HEK293 (cell line): ENCODE data around the gene SYNE2.
A peak's percentile ranks its signal among the peaks of the same experiment; 100 is the strongest.

Source experiments
- CTCF ChIA-PET: fragments of 350-600 bp; formaldehyde crosslinking; extraction: SDS; loops from one replicate; lab custom pipeline; 2021; ENCODE audit warnings: antibody characterized with exemption; lab: Yijun Ruan, JAX
- POLR2A ChIA-PET: fragments of 300-600 bp; formaldehyde crosslinking; extraction: SDS; loops from one replicate; lab custom pipeline; 2020; ENCODE audit warnings: antibody characterized with exemption, inconsistent platforms; lab: Yijun Ruan, JAX
- H3K27ac ChIP-seq: fragments of 200-500 bp; sonication (Bioruptor generic); 2 replicates; pipeline ENCODE4 v1.5.1; 2014; ENCODE audit warnings: low read depth, low read length, control low read depth, inconsistent platforms; ENCODE audit errors: extremely low read depth
- H3K36me3 ChIP-seq, 2 experiments: fragments of 200-500 bp in 1 of 2; sonication (Bioruptor generic) in 1 of 2; 1 replicate in 1 of 2; 2 replicates in 1 of 2; pipeline ENCODE4 v1.5.1; 2014 to 2017; ENCODE audit warnings: inconsistent platforms in 2 of 2, low read length in 2 of 2; ENCODE audit not compliant: control insufficient read depth in 2 of 2, insufficient read depth in 1 of 2
- H3K4me1 ChIP-seq: fragments of 200-500 bp; sonication (Bioruptor generic); 2 replicates; pipeline ENCODE4 v1.5.1; 2014; ENCODE audit warnings: mild to moderate bottlenecking, low read length, inconsistent platforms; ENCODE audit not compliant: control insufficient read depth, insufficient read depth
- H3K4me3 ChIP-seq: 2 replicates; pipeline ENCODE4 v1.5.1; 2011; ENCODE audit warnings: low read depth, mild to moderate bottlenecking, control low read depth, low read length, moderate library complexity
- H3K9me3 ChIP-seq: fragments of 200-500 bp; sonication (Bioruptor generic); 2 replicates; pipeline ENCODE4 v1.5.1; 2014; ENCODE audit warnings: low read depth, low read length, inconsistent platforms; ENCODE audit not compliant: control insufficient read depth, insufficient read depth
- MYNN ChIP-seq: fragments of 450-650 bp; formaldehyde crosslinking; IDR thresholded peaks from 2 replicates; pipeline ENCODE4 v1.5.1; 2016; ENCODE audit warnings: missing biosample characterization, missing genetic modification characterization, borderline replicate concordance
- MZF1 ChIP-seq: fragments of 450-650 bp; formaldehyde crosslinking; IDR thresholded peaks from 2 replicates; pipeline ENCODE4 v1.5.1; 2017; ENCODE audit warnings: missing biosample characterization, missing genetic modification characterization, borderline replicate concordance
- OSR2 ChIP-seq: fragments of 450-650 bp; formaldehyde crosslinking; IDR thresholded peaks from 2 replicates; pipeline ENCODE4 v1.5.1; 2016; ENCODE audit warnings: missing biosample characterization, missing genetic modification characterization
- REPIN1 ChIP-seq: fragments of 450-650 bp; formaldehyde crosslinking; IDR thresholded peaks from 2 replicates; pipeline ENCODE4 v1.5.1; 2017; ENCODE audit warnings: missing biosample characterization, missing genetic modification characterization, low read depth
- SP2 ChIP-seq: fragments of 450-650 bp; formaldehyde crosslinking; IDR thresholded peaks from 2 replicates; pipeline ENCODE4 v1.5.1; 2016; ENCODE audit warnings: missing biosample characterization, missing genetic modification characterization
- ZIC2 ChIP-seq: fragments of 450-650 bp; formaldehyde crosslinking; IDR thresholded peaks from 2 replicates; pipeline ENCODE4 v1.5.1; 2016; ENCODE audit warnings: missing biosample characterization, missing genetic modification characterization
- ZNF112 ChIP-seq: fragments of 450-650 bp; formaldehyde crosslinking; IDR thresholded peaks from 2 replicates; pipeline ENCODE4 v1.5.0; 2017; ENCODE audit warnings: missing biosample characterization, missing genetic modification characterization
- ZNF138 ChIP-seq: fragments of 450-650 bp; formaldehyde crosslinking; IDR thresholded peaks from 2 replicates; pipeline ENCODE4 v1.5.1; 2016; ENCODE audit warnings: missing biosample characterization, missing genetic modification characterization, borderline replicate concordance
- ZNF214 ChIP-seq: fragments of 450-650 bp; formaldehyde crosslinking; IDR thresholded peaks from 2 replicates; pipeline ENCODE4 v1.5.1; 2017; ENCODE audit warnings: missing biosample characterization, mild to moderate bottlenecking, missing genetic modification characterization, borderline replicate concordance
- ZNF223 ChIP-seq: fragments of 450-650 bp; formaldehyde crosslinking; IDR thresholded peaks from 2 replicates; pipeline ENCODE4 v1.5.1; 2016; ENCODE audit warnings: missing biosample characterization, missing genetic modification characterization
- ZNF239 ChIP-seq: fragments of 450-650 bp; formaldehyde crosslinking; IDR thresholded peaks from 2 replicates; pipeline ENCODE4 v1.5.1; 2016; ENCODE audit warnings: missing biosample characterization, missing genetic modification characterization
- ZNF274 ChIP-seq, 2 experiments: fragments of 200-500 bp in 1 of 2; fragments of 450-650 bp in 1 of 2; sonication (Bioruptor generic) in 1 of 2; formaldehyde crosslinking in 1 of 2; IDR thresholded peaks; 2 replicates each; pipeline versions ENCODE4 v1.5.1 to v1.6.1; 2014 to 2016; ENCODE audit warnings: borderline replicate concordance in 1 of 2, inconsistent platforms in 1 of 2, low read length in 1 of 2, missing biosample characterization in 1 of 2, missing genetic modification characterization in 1 of 2
- ZNF433 ChIP-seq: fragments of 450-650 bp; formaldehyde crosslinking; IDR thresholded peaks from 2 replicates; pipeline ENCODE4 v1.5.1; 2016; ENCODE audit warnings: missing biosample characterization, missing genetic modification characterization, low read depth
- ZNF624 ChIP-seq: fragments of 450-650 bp; formaldehyde crosslinking; IDR thresholded peaks from 2 replicates; pipeline ENCODE4 v1.5.1; 2017; ENCODE audit warnings: missing biosample characterization, missing genetic modification characterization
- ZNF629 ChIP-seq: fragments of 450-650 bp; formaldehyde crosslinking; IDR thresholded peaks from 2 replicates; pipeline ENCODE4 v1.5.1; 2017; ENCODE audit warnings: missing biosample characterization, missing genetic modification characterization
- ZXDB ChIP-seq: fragments of 450-650 bp; formaldehyde crosslinking; IDR thresholded peaks from 2 replicates; pipeline ENCODE4 v1.5.1; 2016; ENCODE audit warnings: missing biosample characterization, missing genetic modification characterization
- TF ChIP-seq, protein P1 (sequence below): fragments of 450-650 bp; formaldehyde crosslinking; IDR thresholded peaks from 2 replicates; pipeline ENCODE4 v1.5.1; 2016; ENCODE audit warnings: missing biosample characterization, missing genetic modification characterization
- TF ChIP-seq, protein P2 (sequence below): IDR thresholded peaks from 2 replicates; pipeline ENCODE4 v1.6.1; 2011; ENCODE audit warnings: mild to moderate bottlenecking, low read depth, low read length, borderline replicate concordance
- TF ChIP-seq, protein P3 (sequence below): fragments of 450-650 bp; formaldehyde crosslinking; IDR thresholded peaks from 2 replicates; pipeline ENCODE4 v1.5.1; 2016; ENCODE audit warnings: missing biosample characterization, missing genetic modification characterization
- TF ChIP-seq, protein P4 (sequence below): fragments of 450-650 bp; formaldehyde crosslinking; IDR thresholded peaks from 2 replicates; pipeline ENCODE4 v1.5.1; 2016; ENCODE audit warnings: missing biosample characterization, missing genetic modification characterization, borderline replicate concordance
- TF ChIP-seq, protein P5 (sequence below): fragments of 450-650 bp; formaldehyde crosslinking; IDR thresholded peaks from 2 replicates; pipeline ENCODE4 v1.5.1; 2016; ENCODE audit warnings: missing biosample characterization, missing genetic modification characterization, borderline replicate concordance

SYNE2 gene

DNA sequence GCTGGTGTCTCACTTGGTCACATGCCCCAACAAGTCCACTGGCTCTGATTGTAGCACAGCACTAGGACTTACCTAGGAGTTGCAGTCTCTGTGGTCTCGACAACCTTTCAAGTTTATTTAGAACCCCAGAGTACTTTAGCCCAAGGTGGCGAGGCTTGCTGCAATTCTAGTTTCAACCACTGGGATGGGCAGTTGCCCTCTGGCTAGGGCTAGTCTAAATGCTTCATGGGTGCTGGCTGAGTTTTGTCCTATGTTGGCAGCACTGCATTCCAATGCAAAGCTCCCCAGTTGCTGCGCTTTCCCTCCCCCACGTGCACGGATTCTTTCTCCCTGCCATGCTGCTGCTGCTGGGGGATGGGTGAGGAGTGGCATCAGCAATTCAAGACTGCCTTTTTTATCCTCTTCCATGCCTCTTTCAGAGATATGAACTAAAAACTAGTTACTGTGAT lies 207.9 kb downstream of the SYNE2 start:
- TF ChIP-seq, protein P1, sequence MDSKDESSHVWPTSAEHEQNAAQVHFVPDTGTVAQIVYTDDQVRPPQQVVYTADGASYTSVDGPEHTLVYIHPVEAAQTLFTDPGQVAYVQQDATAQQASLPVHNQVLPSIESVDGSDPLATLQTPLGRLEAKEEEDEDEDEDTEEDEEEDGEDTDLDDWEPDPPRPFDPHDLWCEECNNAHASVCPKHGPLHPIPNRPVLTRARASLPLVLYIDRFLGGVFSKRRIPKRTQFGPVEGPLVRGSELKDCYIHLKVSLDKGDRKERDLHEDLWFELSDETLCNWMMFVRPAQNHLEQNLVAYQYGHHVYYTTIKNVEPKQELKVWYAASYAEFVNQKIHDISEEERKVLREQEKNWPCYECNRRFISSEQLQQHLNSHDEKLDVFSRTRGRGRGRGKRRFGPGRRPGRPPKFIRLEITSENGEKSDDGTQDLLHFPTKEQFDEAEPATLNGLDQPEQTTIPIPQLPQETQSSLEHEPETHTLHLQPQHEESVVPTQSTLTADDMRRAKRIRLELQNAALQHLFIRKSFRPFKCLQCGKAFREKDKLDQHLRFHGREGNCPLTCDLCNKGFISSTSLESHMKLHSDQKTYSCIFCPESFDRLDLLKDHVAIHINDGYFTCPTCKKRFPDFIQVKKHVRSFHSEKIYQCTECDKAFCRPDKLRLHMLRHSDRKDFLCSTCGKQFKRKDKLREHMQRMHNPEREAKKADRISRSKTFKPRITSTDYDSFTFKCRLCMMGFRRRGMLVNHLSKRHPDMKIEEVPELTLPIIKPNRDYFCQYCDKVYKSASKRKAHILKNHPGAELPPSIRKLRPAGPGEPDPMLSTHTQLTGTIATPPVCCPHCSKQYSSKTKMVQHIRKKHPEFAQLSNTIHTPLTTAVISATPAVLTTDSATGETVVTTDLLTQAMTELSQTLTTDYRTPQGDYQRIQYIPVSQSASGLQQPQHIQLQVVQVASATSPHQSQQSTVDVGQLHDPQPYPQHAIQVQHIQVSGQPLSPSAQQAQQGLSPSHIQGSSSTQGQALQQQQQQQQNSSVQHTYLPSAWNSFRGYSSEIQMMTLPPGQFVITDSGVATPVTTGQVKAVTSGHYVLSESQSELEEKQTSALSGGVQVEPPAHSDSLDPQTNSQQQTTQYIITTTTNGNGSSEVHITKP (tag by site-specific recombination) = peak; percentile 92
- TF ChIP-seq ZNF112 (no peak), ZNF433 (no peak), MZF1 (tag by site-specific recombination) (peak; percentile 72; the same call in 1 of the 2 replicates), ZXDB (tag by site-specific recombination) (0 out of 2 replicates have a peak, but pooled peaks have one; percentile 25), SP2 (tag by site-specific recombination) (no peak), ZNF274 (IDR thresholded peaks at IDR 0.05; ENCODE audit: low read length) (no peak), ZNF274 (tag by site-specific recombination; IDR thresholded peaks at IDR 0.05; ENCODE audit: borderline replicate concordance) (no peak)
- TF ChIP-seq, all 188 proteins: peak for 3
- Histone ChIP-seq H3K9me3 (no peaks in the 10 kb centered on the region), H3K4me1 (no peaks in the 10 kb centered on the region), H3K27ac (no peak overlapping the region), H3K4me3 (no peak overlapping the region), H3K36me3 (peaks cover 8 to 16% of the 10 kb centered on the region in 2 experiments)
- POLR2A ChIA-PET = no interaction called here
- CTCF ChIA-PET = interaction anchor here (0.6 to 1.1 kb wide), 5 partner anchors 10 to 132 kb away, joined by 3 to 4 read pairs (median 3); no protein-coding TSS in a partner anchor

DNA sequence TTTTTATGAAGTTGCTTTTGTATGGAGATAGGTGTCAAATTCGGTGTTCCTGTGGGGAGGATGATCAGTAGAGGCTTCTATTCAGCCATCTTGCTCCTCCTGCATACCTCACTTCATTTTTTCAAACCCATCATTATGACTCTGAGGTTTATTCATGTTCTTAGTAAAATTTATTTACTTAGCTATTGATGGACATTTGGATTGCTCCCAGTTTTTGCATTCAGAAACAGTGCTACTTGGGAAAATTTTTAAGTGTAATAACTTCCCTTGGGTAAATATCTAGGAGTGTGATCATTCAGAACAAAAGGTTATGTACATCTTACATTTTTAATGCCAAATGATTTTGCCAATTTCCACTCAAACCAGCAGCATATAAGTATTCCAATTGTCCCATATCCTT lies 208.3 kb downstream of the SYNE2 start:
- CTCF ChIA-PET = interaction anchor here (1.1 kb wide), 2 partner anchors 10 to 127 kb away, joined by 3 to 4 read pairs; no protein-coding TSS in a partner anchor
- POLR2A ChIA-PET = no interaction called here
- Histone ChIP-seq H3K36me3 (peaks cover 7 to 13% of the 10 kb centered on the region in 2 experiments), H3K27ac (no peak overlapping the region), H3K4me3 (no peak overlapping the region), H3K4me1 (no peaks in the 10 kb centered on the region), H3K9me3 (no peaks in the 10 kb centered on the region)
- TF ChIP-seq, protein P2, sequence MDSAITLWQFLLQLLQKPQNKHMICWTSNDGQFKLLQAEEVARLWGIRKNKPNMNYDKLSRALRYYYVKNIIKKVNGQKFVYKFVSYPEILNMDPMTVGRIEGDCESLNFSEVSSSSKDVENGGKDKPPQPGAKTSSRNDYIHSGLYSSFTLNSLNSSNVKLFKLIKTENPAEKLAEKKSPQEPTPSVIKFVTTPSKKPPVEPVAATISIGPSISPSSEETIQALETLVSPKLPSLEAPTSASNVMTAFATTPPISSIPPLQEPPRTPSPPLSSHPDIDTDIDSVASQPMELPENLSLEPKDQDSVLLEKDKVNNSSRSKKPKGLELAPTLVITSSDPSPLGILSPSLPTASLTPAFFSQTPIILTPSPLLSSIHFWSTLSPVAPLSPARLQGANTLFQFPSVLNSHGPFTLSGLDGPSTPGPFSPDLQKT = no peak
- TF ChIP-seq ZNF239 (no peak), ZNF214 (tag by site-specific recombination) (no peak), ZNF624 (tag by site-specific recombination) (no peak), ZIC2 (tag by site-specific recombination) (no peak), OSR2 (tag by site-specific recombination) (no peak), REPIN1 (tag by site-specific recombination) (no peak), ZNF629 (tag by site-specific recombination) (no peak), ZNF138 (tag by site-specific recombination) (no peak), MYNN (tag by site-specific recombination) (no peak), ZNF223 (tag by site-specific recombination) (no peak)
- TF ChIP-seq, protein P3, sequence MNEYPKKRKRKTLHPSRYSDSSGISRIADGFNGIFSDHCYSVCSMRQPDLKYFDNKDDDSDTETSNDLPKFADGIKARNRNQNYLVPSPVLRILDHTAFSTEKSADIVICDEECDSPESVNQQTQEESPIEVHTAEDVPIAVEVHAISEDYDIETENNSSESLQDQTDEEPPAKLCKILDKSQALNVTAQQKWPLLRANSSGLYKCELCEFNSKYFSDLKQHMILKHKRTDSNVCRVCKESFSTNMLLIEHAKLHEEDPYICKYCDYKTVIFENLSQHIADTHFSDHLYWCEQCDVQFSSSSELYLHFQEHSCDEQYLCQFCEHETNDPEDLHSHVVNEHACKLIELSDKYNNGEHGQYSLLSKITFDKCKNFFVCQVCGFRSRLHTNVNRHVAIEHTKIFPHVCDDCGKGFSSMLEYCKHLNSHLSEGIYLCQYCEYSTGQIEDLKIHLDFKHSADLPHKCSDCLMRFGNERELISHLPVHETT = no peak
- TF ChIP-seq, protein P4, sequence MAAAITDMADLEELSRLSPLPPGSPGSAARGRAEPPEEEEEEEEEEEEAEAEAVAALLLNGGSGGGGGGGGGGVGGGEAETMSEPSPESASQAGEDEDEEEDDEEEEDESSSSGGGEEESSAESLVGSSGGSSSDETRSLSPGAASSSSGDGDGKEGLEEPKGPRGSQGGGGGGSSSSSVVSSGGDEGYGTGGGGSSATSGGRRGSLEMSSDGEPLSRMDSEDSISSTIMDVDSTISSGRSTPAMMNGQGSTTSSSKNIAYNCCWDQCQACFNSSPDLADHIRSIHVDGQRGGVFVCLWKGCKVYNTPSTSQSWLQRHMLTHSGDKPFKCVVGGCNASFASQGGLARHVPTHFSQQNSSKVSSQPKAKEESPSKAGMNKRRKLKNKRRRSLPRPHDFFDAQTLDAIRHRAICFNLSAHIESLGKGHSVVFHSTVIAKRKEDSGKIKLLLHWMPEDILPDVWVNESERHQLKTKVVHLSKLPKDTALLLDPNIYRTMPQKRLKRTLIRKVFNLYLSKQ (tag by site-specific recombination) = no peak
- TF ChIP-seq, protein P5, sequence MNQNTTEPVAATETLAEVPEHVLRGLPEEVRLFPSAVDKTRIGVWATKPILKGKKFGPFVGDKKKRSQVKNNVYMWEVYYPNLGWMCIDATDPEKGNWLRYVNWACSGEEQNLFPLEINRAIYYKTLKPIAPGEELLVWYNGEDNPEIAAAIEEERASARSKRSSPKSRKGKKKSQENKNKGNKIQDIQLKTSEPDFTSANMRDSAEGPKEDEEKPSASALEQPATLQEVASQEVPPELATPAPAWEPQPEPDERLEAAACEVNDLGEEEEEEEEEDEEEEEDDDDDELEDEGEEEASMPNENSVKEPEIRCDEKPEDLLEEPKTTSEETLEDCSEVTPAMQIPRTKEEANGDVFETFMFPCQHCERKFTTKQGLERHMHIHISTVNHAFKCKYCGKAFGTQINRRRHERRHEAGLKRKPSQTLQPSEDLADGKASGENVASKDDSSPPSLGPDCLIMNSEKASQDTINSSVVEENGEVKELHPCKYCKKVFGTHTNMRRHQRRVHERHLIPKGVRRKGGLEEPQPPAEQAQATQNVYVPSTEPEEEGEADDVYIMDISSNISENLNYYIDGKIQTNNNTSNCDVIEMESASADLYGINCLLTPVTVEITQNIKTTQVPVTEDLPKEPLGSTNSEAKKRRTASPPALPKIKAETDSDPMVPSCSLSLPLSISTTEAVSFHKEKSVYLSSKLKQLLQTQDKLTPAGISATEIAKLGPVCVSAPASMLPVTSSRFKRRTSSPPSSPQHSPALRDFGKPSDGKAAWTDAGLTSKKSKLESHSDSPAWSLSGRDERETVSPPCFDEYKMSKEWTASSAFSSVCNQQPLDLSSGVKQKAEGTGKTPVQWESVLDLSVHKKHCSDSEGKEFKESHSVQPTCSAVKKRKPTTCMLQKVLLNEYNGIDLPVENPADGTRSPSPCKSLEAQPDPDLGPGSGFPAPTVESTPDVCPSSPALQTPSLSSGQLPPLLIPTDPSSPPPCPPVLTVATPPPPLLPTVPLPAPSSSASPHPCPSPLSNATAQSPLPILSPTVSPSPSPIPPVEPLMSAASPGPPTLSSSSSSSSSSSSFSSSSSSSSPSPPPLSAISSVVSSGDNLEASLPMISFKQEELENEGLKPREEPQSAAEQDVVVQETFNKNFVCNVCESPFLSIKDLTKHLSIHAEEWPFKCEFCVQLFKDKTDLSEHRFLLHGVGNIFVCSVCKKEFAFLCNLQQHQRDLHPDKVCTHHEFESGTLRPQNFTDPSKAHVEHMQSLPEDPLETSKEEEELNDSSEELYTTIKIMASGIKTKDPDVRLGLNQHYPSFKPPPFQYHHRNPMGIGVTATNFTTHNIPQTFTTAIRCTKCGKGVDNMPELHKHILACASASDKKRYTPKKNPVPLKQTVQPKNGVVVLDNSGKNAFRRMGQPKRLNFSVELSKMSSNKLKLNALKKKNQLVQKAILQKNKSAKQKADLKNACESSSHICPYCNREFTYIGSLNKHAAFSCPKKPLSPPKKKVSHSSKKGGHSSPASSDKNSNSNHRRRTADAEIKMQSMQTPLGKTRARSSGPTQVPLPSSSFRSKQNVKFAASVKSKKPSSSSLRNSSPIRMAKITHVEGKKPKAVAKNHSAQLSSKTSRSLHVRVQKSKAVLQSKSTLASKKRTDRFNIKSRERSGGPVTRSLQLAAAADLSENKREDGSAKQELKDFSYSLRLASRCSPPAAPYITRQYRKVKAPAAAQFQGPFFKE (tag by site-specific recombination) = no peak
